Measurements from ENCODE around the gene PLP2. TPM values are rescaled to one million over a fixed set of nuclear protein-coding genes. Genes with fewer than 3 reads are reported as not detected.
"Not testable (repeated sequence)": the region's sequence is repeated elsewhere in the genome, so short reads cannot be mapped to it uniquely, and the experiment has no call there.

Gene PLP2, protein sequence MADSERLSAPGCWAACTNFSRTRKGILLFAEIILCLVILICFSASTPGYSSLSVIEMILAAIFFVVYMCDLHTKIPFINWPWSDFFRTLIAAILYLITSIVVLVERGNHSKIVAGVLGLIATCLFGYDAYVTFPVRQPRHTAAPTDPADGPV
- total RNA-seq (100 to 1,000 TPM in 4 of 5 donors, 10 to 100 TPM in 1; 85.2 to 241 (median 207) TPM), total RNA-seq (52.3 to 225 (median 96.5) reads per million in 29 experiments)
- total RNA-seq (2013) = 65.4 TPM

DNA sequence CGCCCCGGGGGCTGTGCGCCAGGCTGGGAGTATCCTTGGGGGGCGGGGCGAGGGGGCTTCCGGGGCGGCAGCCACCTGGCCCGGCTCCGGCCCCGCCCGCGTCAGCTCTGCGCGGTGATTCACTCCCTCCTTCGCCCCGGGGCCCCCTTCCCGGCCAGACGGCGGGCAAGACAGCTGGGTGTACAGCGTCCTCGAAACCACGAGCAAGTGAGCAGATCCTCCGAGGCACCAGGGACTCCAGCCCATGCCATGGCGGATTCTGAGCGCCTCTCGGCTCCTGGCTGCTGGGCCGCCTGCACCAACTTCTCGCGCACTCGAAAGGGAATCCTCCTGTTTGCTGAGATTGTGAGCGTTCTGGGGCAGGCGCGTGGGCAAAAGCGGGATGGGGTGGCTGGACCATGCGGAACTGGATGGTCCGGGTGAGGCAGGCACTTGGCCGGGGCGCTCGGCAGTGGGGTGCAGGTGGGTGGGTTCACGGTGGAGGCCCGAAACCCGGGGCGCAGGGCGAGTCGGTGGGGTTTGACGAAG lies at the start of gene PLP2:
Gene PLP2 (plus strand): TSS at position 147 of the 528 bp plus-strand sequence. CDS start 103 bp downstream, at position 250.
- Histone ChIP-seq H3K27ac (ENCODE audit: low read length) (peak within 1 kb of the TSS; percentile 66), H3K4me1 (ENCODE audit: control insufficient read depth in 1 of 2, extremely low read depth in 1 of 2, insufficient read depth in 2 of 2, low read length in 2 of 2) (peaks cover 7 to 37% of the 10 kb centered on the region in 2 experiments), H3K36me3 (ENCODE audit: control insufficient read depth in 2 of 2, extremely low read depth in 1 of 2, insufficient read depth in 1 of 2, low read length in 1 of 2) (peaks cover 5 to 21% of the 10 kb centered on the region in 2 donors), H3K9me3 (no peaks in the 10 kb centered on the region), H3K4me3 (ENCODE audit: control insufficient read depth in 1 of 2, extremely low read depth in 1 of 2, low read length in 1 of 2) (peak within 1 kb of the TSS; percentile 55 to 75), H3K27me3 (replicated peaks in 1 of 2; ENCODE audit: control insufficient read depth in 2 of 2, extremely low read depth in 1 of 2, insufficient read depth in 2 of 2, low read length in 1 of 2) (no peaks in the 10 kb centered on the region)
- H3K9me3 Mint-ChIP-seq = no peaks in the 10 kb centered on the region
- peak within 1 kb of the TSS; percentile 78 to 80 for H3K27ac Mint-ChIP-seq
- POLR2A ChIA-PET = no interaction called here
- DNase-seq (peak in 27 of 35 experiments; percentile 15 to 74 (median 33)), ATAC-seq (replicated peaks in 1 of 4) (peak; percentile 48 to 70 (median 62))
- H3K27me3 Mint-ChIP-seq = no peaks in the 10 kb centered on the region
- H3K36me3 Mint-ChIP-seq = peaks cover 14% of the 10 kb centered on the region
- H3K4me1 Mint-ChIP-seq = peaks cover 25 to 41% (median 28%) of the 10 kb centered on the region in 3 donors
- CTCF ChIA-PET = interaction anchor here in 1 of 2 donors (1.4 kb wide), 1 partner anchor 16 kb away, joined by 7 read pairs; no protein-coding TSS in a partner anchor
- 0% methylated on average over 12 of the region's 46 CpGs for WGBS (ENCODE audit: insufficient coverage)
- peak within 1 kb of the TSS; percentile 82 to 88 (median 83) for H3K4me3 Mint-ChIP-seq

DNA sequence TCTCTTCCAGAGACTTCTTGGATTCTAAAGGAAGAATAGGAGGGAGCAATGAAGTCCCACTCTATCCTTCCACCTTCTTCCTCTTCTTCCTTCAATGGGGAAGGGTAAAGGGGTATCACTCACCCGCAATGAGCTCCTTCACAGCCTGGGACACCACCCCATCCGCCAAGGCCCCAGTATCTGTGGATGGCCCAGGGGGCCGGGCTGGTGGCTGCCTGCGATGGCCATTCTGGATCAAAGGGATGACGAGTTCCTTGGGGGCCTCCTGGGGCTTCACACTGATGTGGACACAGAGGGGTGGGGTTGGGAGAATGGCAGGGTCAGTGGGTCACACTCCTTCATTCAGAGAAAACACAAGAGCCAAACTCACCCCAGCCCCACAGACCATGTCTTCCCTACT lies 49.2 kb upstream of the PLP2 start:
- Histone ChIP-seq H3K4me1 (ENCODE audit: control insufficient read depth in 1 of 2, extremely low read depth in 1 of 2, insufficient read depth in 2 of 2, low read length in 2 of 2) (peaks cover 0 to 23% of the 10 kb centered on the region in 2 experiments), H3K27ac (ENCODE audit: low read length) (no peak overlapping the region), H3K9me3 (no peaks in the 10 kb centered on the region), H3K4me3 (ENCODE audit: control insufficient read depth in 1 of 2, extremely low read depth in 1 of 2, low read length in 1 of 2) (peak overlapping the region in 1 of 2 donors; percentile 71), H3K27me3 (replicated peaks in 1 of 2; ENCODE audit: control insufficient read depth in 2 of 2, extremely low read depth in 1 of 2, insufficient read depth in 2 of 2, low read length in 1 of 2) (no peaks in the 10 kb centered on the region), H3K36me3 (ENCODE audit: control insufficient read depth in 2 of 2, extremely low read depth in 1 of 2, insufficient read depth in 1 of 2, low read length in 1 of 2) (peaks cover 0 to 16% of the 10 kb centered on the region in 2 donors)
- Mint-ChIP-seq H3K4me1 (peaks cover 24 to 33% (median 29%) of the 10 kb centered on the region in 3 donors), H3K9me3 (no peaks in the 10 kb centered on the region), H3K36me3 (peaks cover 19% of the 10 kb centered on the region), H3K27me3 (peaks cover 0 to 6% of the 10 kb centered on the region in 2 donors), H3K27ac (peak overlapping the region in 1 of 2 donors; percentile 0), H3K4me3 (peak overlapping the region; percentile 97 to 99 (median 98))
- WGBS (ENCODE audit: insufficient coverage) = 100% methylated on average over 1 of the region's 5 CpGs
- DNase-seq = no peak
- POLR2A ChIA-PET = no interaction called here
- no peak for ATAC-seq (replicated peaks in 1 of 4)
- CTCF ChIA-PET = no interaction called here

DNA sequence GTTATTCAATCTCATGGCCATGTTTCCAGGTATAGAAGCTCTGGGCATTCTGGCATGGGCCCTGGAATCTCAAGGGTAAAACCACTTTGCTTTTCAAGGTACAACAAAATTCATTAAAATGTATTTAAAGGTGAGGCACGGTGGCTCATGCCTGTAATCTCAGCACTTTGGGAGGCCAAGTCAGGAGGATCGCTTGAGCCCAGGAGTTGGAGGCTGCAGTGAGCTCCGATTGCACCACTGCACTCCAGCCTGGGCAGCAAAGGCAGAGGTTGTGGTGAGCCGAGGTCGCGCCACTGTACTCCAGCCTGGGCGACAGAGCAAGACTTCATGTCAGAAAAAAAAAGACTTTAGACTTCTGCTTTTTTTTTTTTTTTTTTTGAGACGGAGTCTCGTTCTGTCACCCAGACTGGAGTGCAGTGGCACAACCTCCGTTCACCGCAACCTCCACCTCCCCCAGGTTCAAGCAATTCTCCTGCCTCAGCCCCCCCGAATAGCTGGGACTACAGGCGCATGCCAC lies 43.9 kb upstream of the PLP2 start:
- H3K27ac ChIP-seq (ENCODE audit: low read length); ATAC-seq (replicated peaks in 1 of 4); DNase-seq; H3K4me3 Mint-ChIP-seq; H3K27ac Mint-ChIP-seq; H3K4me1 ChIP-seq (ENCODE audit: control insufficient read depth in 1 of 2, extremely low read depth in 1 of 2, insufficient read depth in 2 of 2, low read length in 2 of 2); H3K4me3 ChIP-seq (ENCODE audit: control insufficient read depth in 1 of 2, extremely low read depth in 1 of 2, low read length in 1 of 2); H3K36me3 ChIP-seq (ENCODE audit: control insufficient read depth in 2 of 2, extremely low read depth in 1 of 2, insufficient read depth in 1 of 2, low read length in 1 of 2); H3K9me3 ChIP-seq; H3K9me3 Mint-ChIP-seq; POLR2A ChIA-PET; H3K36me3 Mint-ChIP-seq; H3K27me3 Mint-ChIP-seq; H3K27me3 ChIP-seq (replicated peaks in 1 of 2; ENCODE audit: control insufficient read depth in 2 of 2, extremely low read depth in 1 of 2, insufficient read depth in 2 of 2, low read length in 1 of 2); CTCF ChIA-PET: not testable (repeated sequence)
- H3K4me1 Mint-ChIP-seq = peaks cover 9 to 10% (median 10%) of the 10 kb centered on the region in 3 donors
- 90% methylated on average over 2 of the region's 13 CpGs for WGBS (ENCODE audit: insufficient coverage)

DNA sequence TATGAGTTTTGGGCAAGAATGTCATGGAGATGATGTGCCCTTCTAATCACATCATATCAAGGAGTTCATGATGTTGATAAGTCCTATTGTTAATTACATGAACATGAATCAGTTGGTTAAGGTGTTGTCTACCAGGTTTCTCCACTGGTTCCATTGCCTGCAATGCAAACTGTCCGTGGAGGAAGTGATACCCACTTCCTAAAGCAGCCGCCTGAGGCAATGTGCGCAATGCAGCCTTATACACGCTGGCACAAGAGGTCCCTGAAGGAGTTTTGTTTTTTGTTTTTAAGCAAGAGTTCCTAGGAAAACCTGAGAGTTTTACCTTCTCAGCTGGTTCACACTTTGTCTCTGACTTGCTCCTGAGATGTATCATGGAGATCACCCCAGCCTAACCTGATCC lies 42.3 kb upstream of the PLP2 start:
- no peaks in the 10 kb centered on the region for H3K9me3 Mint-ChIP-seq
- no peak overlapping the region for H3K4me3 Mint-ChIP-seq
- no CpG with 5 or more reads among the region's 4 CpGs for WGBS (ENCODE audit: insufficient coverage)
- ChIA-PET POLR2A (no interaction called here), CTCF (no interaction called here)
- H3K4me1 Mint-ChIP-seq = no peaks in the 10 kb centered on the region
- Histone ChIP-seq H3K4me1 (ENCODE audit: control insufficient read depth in 1 of 2, extremely low read depth in 1 of 2, insufficient read depth in 2 of 2, low read length in 2 of 2) (no peaks in the 10 kb centered on the region), H3K36me3 (ENCODE audit: control insufficient read depth in 2 of 2, extremely low read depth in 1 of 2, insufficient read depth in 1 of 2, low read length in 1 of 2) (no peaks in the 10 kb centered on the region), H3K27ac (ENCODE audit: low read length) (no peak overlapping the region), H3K9me3 (no peaks in the 10 kb centered on the region), H3K27me3 (replicated peaks in 1 of 2; ENCODE audit: control insufficient read depth in 2 of 2, extremely low read depth in 1 of 2, insufficient read depth in 2 of 2, low read length in 1 of 2) (no peaks in the 10 kb centered on the region), H3K4me3 (ENCODE audit: control insufficient read depth in 1 of 2, extremely low read depth in 1 of 2, low read length in 1 of 2) (no peak overlapping the region)
- no peak for ATAC-seq (replicated peaks in 1 of 4)
- no peak overlapping the region for H3K27ac Mint-ChIP-seq
- no peak for DNase-seq
- H3K27me3 Mint-ChIP-seq = no peaks in the 10 kb centered on the region
- H3K36me3 Mint-ChIP-seq = no peaks in the 10 kb centered on the region

DNA sequence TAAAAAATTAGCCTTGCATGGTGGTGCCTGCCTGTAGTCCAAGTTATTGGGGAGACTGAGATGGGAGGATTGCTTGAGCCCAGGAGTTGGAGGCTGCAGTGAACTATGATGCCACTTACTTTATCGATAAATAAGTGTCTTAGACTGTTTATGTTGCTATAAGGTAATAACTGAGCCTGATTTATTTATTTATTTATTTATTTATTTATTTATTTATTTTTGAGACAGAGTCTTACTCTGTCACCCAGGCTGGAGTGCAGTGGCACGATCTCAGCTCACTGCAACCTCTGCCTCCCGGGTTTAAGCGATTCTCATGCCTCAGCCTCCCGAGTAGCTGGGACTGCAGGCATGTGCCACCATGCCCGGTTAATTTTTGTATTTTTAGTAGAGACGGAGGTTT lies 39.4 kb upstream of the PLP2 start:
- POLR2A ChIA-PET = interaction anchor here in 1 of 2 donors (0.6 kb wide), 1 partner anchor 79 kb away, joined by 4 read pairs; no protein-coding TSS in a partner anchor
- ATAC-seq (replicated peaks in 1 of 4); H3K4me3 ChIP-seq (ENCODE audit: control insufficient read depth in 1 of 2, extremely low read depth in 1 of 2, low read length in 1 of 2); H3K4me1 Mint-ChIP-seq; H3K4me3 Mint-ChIP-seq; H3K36me3 ChIP-seq (ENCODE audit: control insufficient read depth in 2 of 2, extremely low read depth in 1 of 2, insufficient read depth in 1 of 2, low read length in 1 of 2); H3K27ac Mint-ChIP-seq; CTCF ChIA-PET; H3K4me1 ChIP-seq (ENCODE audit: control insufficient read depth in 1 of 2, extremely low read depth in 1 of 2, insufficient read depth in 2 of 2, low read length in 2 of 2); H3K27me3 ChIP-seq (replicated peaks in 1 of 2; ENCODE audit: control insufficient read depth in 2 of 2, extremely low read depth in 1 of 2, insufficient read depth in 2 of 2, low read length in 1 of 2); H3K36me3 Mint-ChIP-seq; DNase-seq; H3K9me3 Mint-ChIP-seq; H3K9me3 ChIP-seq; H3K27ac ChIP-seq (ENCODE audit: low read length); H3K27me3 Mint-ChIP-seq: not testable (repeated sequence)
- WGBS (ENCODE audit: insufficient coverage) = 100% methylated on average over 2 of the region's 7 CpGs

DNA sequence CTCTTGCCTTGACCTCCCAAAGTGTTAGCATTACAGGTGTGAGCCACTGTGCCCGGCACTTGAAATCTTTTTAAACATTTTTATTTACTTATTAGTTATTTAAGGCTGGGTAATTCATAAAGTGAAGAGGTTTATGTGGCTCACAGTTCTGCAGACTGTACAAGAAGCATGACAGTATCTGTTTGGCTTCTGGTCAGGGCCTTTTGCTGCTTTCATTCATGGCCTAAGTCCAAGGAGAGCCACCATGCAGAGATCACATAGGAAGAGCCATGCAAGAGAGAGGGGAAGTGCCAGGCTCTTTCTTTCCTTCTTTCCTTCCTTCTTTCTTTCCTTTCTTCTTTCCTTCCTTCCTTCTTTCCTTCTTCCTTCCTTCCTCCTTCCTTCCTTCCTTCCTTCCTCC lies 37.9 kb upstream of the PLP2 start:
- no peak overlapping the region for H3K4me3 ChIP-seq (ENCODE audit: control insufficient read depth in 1 of 2, extremely low read depth in 1 of 2, low read length in 1 of 2)
- H3K27ac ChIP-seq (ENCODE audit: low read length) = no peak overlapping the region
- ChIA-PET POLR2A (no interaction called here), CTCF (no interaction called here)
- no peaks in the 10 kb centered on the region for H3K9me3 ChIP-seq
- no peak overlapping the region for H3K27ac Mint-ChIP-seq
- H3K9me3 Mint-ChIP-seq = no peaks in the 10 kb centered on the region
- no peaks in the 10 kb centered on the region for H3K4me1 Mint-ChIP-seq
- ATAC-seq (replicated peaks in 1 of 4) (no peak), DNase-seq (no peak)
- WGBS (ENCODE audit: insufficient coverage) = no CpG with 5 or more reads among the region's 1 CpG
- no peaks in the 10 kb centered on the region for H3K27me3 Mint-ChIP-seq
- no peaks in the 10 kb centered on the region for H3K27me3 ChIP-seq (replicated peaks in 1 of 2; ENCODE audit: control insufficient read depth in 2 of 2, extremely low read depth in 1 of 2, insufficient read depth in 2 of 2, low read length in 1 of 2)
- peaks cover 3% of the 10 kb centered on the region for H3K36me3 Mint-ChIP-seq
- no peak overlapping the region for H3K4me3 Mint-ChIP-seq
- no peaks in the 10 kb centered on the region for H3K36me3 ChIP-seq (ENCODE audit: control insufficient read depth in 2 of 2, extremely low read depth in 1 of 2, insufficient read depth in 1 of 2, low read length in 1 of 2)
- H3K4me1 ChIP-seq (ENCODE audit: control insufficient read depth in 1 of 2, extremely low read depth in 1 of 2, insufficient read depth in 2 of 2, low read length in 2 of 2) = no peaks in the 10 kb centered on the region
